NB4 (cell line): ENCODE data around the gene CCDC51.

Experiments used
- POLR2A ChIP-seq: IDR thresholded peaks from 2 replicates; pipeline ENCODE4 v1.6.1; 2011; ENCODE audit warnings: mild to moderate bottlenecking; ENCODE audit not compliant: insufficient read length; ENCODE audit errors: extremely low read depth
- TF ChIP-seq, protein P1 (sequence below): IDR thresholded peaks from one replicate; pipeline ENCODE4 v1.5.1; 2012; ENCODE audit warnings: low read depth, low read length
- TF ChIP-seq, protein P2 (sequence below): IDR thresholded peaks from 2 replicates; pipeline ENCODE4 v1.6.1; 2011; ENCODE audit warnings: low read depth, low read length

DNA sequence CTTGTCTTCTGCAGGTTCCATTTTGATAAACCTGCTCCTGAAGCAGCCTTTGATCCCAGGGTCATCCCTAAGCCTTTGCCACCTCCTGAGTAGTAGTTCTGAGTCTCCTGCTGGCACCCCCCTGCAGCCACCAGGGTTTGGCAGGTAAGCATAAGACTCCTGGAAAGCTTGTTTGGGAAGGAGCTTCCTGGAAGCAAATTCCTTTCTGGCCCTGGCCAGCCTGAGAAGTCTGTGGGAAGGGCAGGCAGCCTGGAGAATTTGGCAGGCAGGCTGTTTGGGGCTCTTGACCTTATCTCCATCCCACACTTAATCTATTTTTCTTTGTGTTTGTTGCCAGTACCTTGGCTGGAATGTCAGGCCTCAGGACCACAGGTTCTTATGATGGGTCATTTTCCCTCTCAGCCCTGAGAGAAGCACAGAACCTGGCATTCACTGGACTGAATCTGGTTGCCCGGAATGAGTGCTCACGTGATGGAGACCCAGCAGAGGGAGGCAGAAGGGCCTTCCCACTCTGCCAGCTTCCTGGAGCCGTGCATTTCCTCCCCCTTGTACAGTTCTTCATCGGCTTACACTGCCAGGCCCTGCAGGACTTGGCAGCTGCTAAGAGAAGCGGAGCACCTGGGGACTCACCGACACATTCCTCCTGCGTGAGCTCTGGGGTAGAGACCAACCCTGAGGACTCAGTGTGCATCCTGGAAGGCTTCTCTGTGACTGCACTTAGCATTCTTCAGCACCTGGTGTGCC, 20.0 kb upstream of the CCDC51 start:
- TF ChIP-seq, protein P1, sequence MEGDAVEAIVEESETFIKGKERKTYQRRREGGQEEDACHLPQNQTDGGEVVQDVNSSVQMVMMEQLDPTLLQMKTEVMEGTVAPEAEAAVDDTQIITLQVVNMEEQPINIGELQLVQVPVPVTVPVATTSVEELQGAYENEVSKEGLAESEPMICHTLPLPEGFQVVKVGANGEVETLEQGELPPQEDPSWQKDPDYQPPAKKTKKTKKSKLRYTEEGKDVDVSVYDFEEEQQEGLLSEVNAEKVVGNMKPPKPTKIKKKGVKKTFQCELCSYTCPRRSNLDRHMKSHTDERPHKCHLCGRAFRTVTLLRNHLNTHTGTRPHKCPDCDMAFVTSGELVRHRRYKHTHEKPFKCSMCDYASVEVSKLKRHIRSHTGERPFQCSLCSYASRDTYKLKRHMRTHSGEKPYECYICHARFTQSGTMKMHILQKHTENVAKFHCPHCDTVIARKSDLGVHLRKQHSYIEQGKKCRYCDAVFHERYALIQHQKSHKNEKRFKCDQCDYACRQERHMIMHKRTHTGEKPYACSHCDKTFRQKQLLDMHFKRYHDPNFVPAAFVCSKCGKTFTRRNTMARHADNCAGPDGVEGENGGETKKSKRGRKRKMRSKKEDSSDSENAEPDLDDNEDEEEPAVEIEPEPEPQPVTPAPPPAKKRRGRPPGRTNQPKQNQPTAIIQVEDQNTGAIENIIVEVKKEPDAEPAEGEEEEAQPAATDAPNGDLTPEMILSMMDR, result no peak
- TF ChIP-seq POLR2A, result no peak
- TF ChIP-seq, protein P2, sequence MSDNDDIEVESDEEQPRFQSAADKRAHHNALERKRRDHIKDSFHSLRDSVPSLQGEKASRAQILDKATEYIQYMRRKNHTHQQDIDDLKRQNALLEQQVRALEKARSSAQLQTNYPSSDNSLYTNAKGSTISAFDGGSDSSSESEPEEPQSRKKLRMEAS, result no peak
